ENCODE results near the gene SUPT16H. TPM values are rescaled to one million over a fixed set of nuclear protein-coding genes. Genes with fewer than 3 reads are reported as not detected.
A peak's percentile ranks its signal among the peaks of the same experiment; 100 is the strongest.
"Not testable (repeated sequence)": the region's sequence is repeated elsewhere in the genome, so short reads cannot be mapped to it uniquely, and the experiment has no call there.

SUPT16H gene
- total RNA-seq, 1 experiment from 2014 or later: 196 TPM

GRCh38 chr14:21373980-21374379 lies 9.8 kb downstream of the SUPT16H start:
- TF ChIP-seq CTCF (conservative IDR thresholded peaks at IDR 0.05; ENCODE audit: low read depth, low read length) (no peak), EZH2 (IDR thresholded peaks at IDR 0.05; ENCODE audit: borderline replicate concordance, low read depth, low read length, poor library complexity, severe bottlenecking) (no peak)
- H3K9me3 ChIP-seq (ENCODE audit: low read depth, low read length, poor library complexity, severe bottlenecking): no peaks in the 10 kb centered on the region
- no TSS peak for BruUV-seq (replicated peaks)
- H3K27me3 ChIP-seq (replicated peaks; ENCODE audit: insufficient read depth, low read depth, low read length, poor library complexity): no peaks in the 10 kb centered on the region
- DNase-seq (ENCODE audit: low spot score): no peak
- peaks cover 12% of the 10 kb centered on the region for H3K4me1 ChIP-seq (ENCODE audit: insufficient read depth, low read length, poor library complexity, severe bottlenecking)
- ChIA-PET CTCF (no interaction called here), POLR2A (ENCODE audit: low non-redundant PET) (no interaction called here)
- peaks cover 63% of the 10 kb centered on the region for H3K36me3 ChIP-seq (ENCODE audit: insufficient read depth, low read length, poor library complexity, severe bottlenecking)
- intact Hi-C loops (cut with micrococcal nuclease; ENCODE audit: unreplicated experiment): no loop called here
- H3K4me3 ChIP-seq (ENCODE audit: low read depth, low read length, poor library complexity, severe bottlenecking): no peak overlapping the region
- no peak overlapping the region for H3K27ac ChIP-seq (ENCODE audit: low read depth, low read length, poor library complexity, severe bottlenecking)

GRCh38 chr14:21372814-21373213 lies 11.0 kb downstream of the SUPT16H start:
- H3K9me3 ChIP-seq (ENCODE audit: low read depth, low read length, poor library complexity, severe bottlenecking); BruUV-seq (replicated peaks); POLR2A ChIA-PET (ENCODE audit: low non-redundant PET); H3K27me3 ChIP-seq (replicated peaks; ENCODE audit: insufficient read depth, low read depth, low read length, poor library complexity); H3K27ac ChIP-seq (ENCODE audit: low read depth, low read length, poor library complexity, severe bottlenecking); H3K4me3 ChIP-seq (ENCODE audit: low read depth, low read length, poor library complexity, severe bottlenecking); intact Hi-C loops (cut with micrococcal nuclease; ENCODE audit: unreplicated experiment); CTCF ChIA-PET; DNase-seq (ENCODE audit: low spot score): not testable (repeated sequence)
- Histone ChIP-seq H3K36me3 (ENCODE audit: insufficient read depth, low read length, poor library complexity, severe bottlenecking) (peaks cover 68% of the 10 kb centered on the region), H3K4me1 (ENCODE audit: insufficient read depth, low read length, poor library complexity, severe bottlenecking) (peaks cover 12% of the 10 kb centered on the region)

GRCh38 chr14:21369949-21370679 lies 13.7 kb downstream of the SUPT16H start:
- no peak for DNase-seq (ENCODE audit: low spot score)
- intact Hi-C loops (cut with micrococcal nuclease; ENCODE audit: unreplicated experiment): no loop called here
- no peaks in the 10 kb centered on the region for H3K9me3 ChIP-seq (ENCODE audit: low read depth, low read length, poor library complexity, severe bottlenecking)
- peaks cover 12% of the 10 kb centered on the region for H3K4me1 ChIP-seq (ENCODE audit: insufficient read depth, low read length, poor library complexity, severe bottlenecking)
- no peak for TF ChIP-seq EZH2 (IDR thresholded peaks at IDR 0.05; ENCODE audit: borderline replicate concordance, low read depth, low read length, poor library complexity, severe bottlenecking)
- no peak for TF ChIP-seq CTCF (conservative IDR thresholded peaks at IDR 0.05; ENCODE audit: low read depth, low read length)
- no peak overlapping the region for H3K4me3 ChIP-seq (ENCODE audit: low read depth, low read length, poor library complexity, severe bottlenecking)
- H3K27ac ChIP-seq (ENCODE audit: low read depth, low read length, poor library complexity, severe bottlenecking): no peak overlapping the region
- H3K36me3 ChIP-seq (ENCODE audit: insufficient read depth, low read length, poor library complexity, severe bottlenecking): peaks cover 82% of the 10 kb centered on the region
- H3K27me3 ChIP-seq (replicated peaks; ENCODE audit: insufficient read depth, low read depth, low read length, poor library complexity): no peaks in the 10 kb centered on the region
- CTCF ChIA-PET: no interaction called here
- POLR2A ChIA-PET (ENCODE audit: low non-redundant PET): no interaction called here
- TSS peak; percentile 3 for BruUV-seq (replicated peaks)

All from A673 (cell line).